SK-N-SH (cell line): ENCODE data around the gene TRIM8. TPM values are rescaled to one million over a fixed set of nuclear protein-coding genes. Genes with fewer than 3 reads are reported as not detected.
A peak's percentile ranks its signal among the peaks of the same experiment; 100 is the strongest.

Experiments
- CTCF ChIA-PET: fragments of 300-600, 350-600 bp; formaldehyde crosslinking; extraction: SDS; loops from one replicate; lab custom pipeline; 2021; lab: Yijun Ruan, JAX
- POLR2A ChIA-PET: fragments of 350-600 bp; sonication (Branson Sonifier 250); formaldehyde crosslinking; extraction: SDS; loops from one replicate; lab custom pipeline; 2020; ENCODE audit warnings: antibody characterized with exemption, inconsistent platforms; lab: Yijun Ruan, JAX
- DNase-seq: peaks from one replicate; pipeline ENCODE4 v3.0.0; 2012
- H2AFZ ChIP-seq: fragments of 200-600 bp; sonication (generic); 2 replicates; pipeline ENCODE4 v1.8.1; 2016; ENCODE audit warnings: antibody characterized with exemption, mild to moderate bottlenecking, low read depth
- H3F3A ChIP-seq: fragments of 200-600 bp; sonication (generic); replicated peaks from 2 replicates; pipeline ENCODE3; 2016; ENCODE audit warnings: antibody characterized with exemption, mild to moderate bottlenecking; ENCODE audit not compliant: insufficient read depth
- H3K27ac ChIP-seq, 2 experiments: fragments of 200-500 bp in 1 of 2; fragments of 200-600 bp in 1 of 2; sonication (Bioruptor generic) in 1 of 2; sonication (generic), shearing (Covaris generic) in 1 of 2; 2 replicates each; pipeline versions ENCODE4 v1.5.1 to v1.6.1; 2014 to 2016; ENCODE audit warnings: low read depth in 2 of 2, inconsistent platforms in 1 of 2, low read length in 1 of 2, mild to moderate bottlenecking in 1 of 2, mixed read lengths in 1 of 2
- H3K27me3 ChIP-seq: fragments of 200-600 bp; sonication (generic), shearing (Covaris generic); 2 replicates; pipeline ENCODE4 v1.6.1; 2016; ENCODE audit warnings: mixed run types; ENCODE audit not compliant: insufficient read depth
- H3K36me3 ChIP-seq, 2 experiments: fragments of 200-500 bp in 1 of 2; fragments of 200-600 bp in 1 of 2; sonication (Bioruptor generic) in 1 of 2; sonication (generic) in 1 of 2; replicated peaks in 1 of 2; 2 replicates each; pipeline versions ENCODE3 to v1.5.1; 2014 to 2016; ENCODE audit warnings: low read length in 1 of 2, mild to moderate bottlenecking in 1 of 2; ENCODE audit not compliant: insufficient read depth in 2 of 2, control insufficient read depth in 1 of 2
- H3K4me1 ChIP-seq, 2 experiments: fragments of 200-500 bp in 1 of 2; fragments of 200-600 bp in 1 of 2; sonication (Bioruptor generic) in 1 of 2; sonication (generic), shearing (Covaris generic) in 1 of 2; 2 replicates each; pipeline versions ENCODE4 v1.5.1 to v1.6.1; 2014 to 2016; ENCODE audit warnings: low read depth in 1 of 2, low read length in 1 of 2, mixed run types in 1 of 2; ENCODE audit not compliant: insufficient read depth in 2 of 2, control insufficient read depth in 1 of 2
- H3K4me2 ChIP-seq: fragments of 200-600 bp; sonication (generic), shearing (Covaris generic); 2 replicates; pipeline ENCODE4 v1.6.1; 2017; ENCODE audit warnings: mixed run types
- H3K4me3 ChIP-seq, 2 experiments: fragments of 200-500 bp in 1 of 2; fragments of 200-600 bp in 1 of 2; sonication (Bioruptor generic) in 1 of 2; sonication (generic), shearing (Covaris generic) in 1 of 2; 2 replicates each; pipeline versions ENCODE4 v1.5.1 to v1.8.1; 2014 to 2016; ENCODE audit warnings: low read depth in 2 of 2, inconsistent platforms in 1 of 2, low read length in 1 of 2, mild to moderate bottlenecking in 1 of 2, mixed read lengths in 1 of 2, moderate library complexity in 1 of 2
- H3K79me2 ChIP-seq: fragments of 200-600 bp; sonication (generic); 2 replicates; pipeline ENCODE4 v1.8.1; 2017; ENCODE audit warnings: mild to moderate bottlenecking; ENCODE audit not compliant: insufficient read depth
- H3K9ac ChIP-seq: fragments of 200-600 bp; sonication (generic); 2 replicates; pipeline ENCODE4 v1.6.1; 2017; ENCODE audit warnings: mixed run types
- H3K9me2 ChIP-seq: fragments of 200-600 bp; sonication (generic); 2 replicates; pipeline ENCODE4 v1.6.1; 2017; ENCODE audit warnings: mixed run types
- H3K9me3 ChIP-seq: fragments of 200-600 bp; sonication (generic); 2 replicates; pipeline ENCODE4 v1.6.1; 2017; ENCODE audit warnings: mixed run types, mild to moderate bottlenecking, moderate library complexity
- H4K20me1 ChIP-seq: fragments of 200-600 bp; sonication (generic); 2 replicates; pipeline ENCODE4 v1.6.1; 2017; ENCODE audit warnings: mild to moderate bottlenecking, mixed run types; ENCODE audit not compliant: insufficient read depth
- CHD2 ChIP-seq: fragments of 150-350 bp; IDR thresholded peaks from 2 replicates; pipeline ENCODE4 v1.6.1; 2018; ENCODE audit warnings: low read length; ENCODE audit not compliant: partially characterized antibody
- CTCF ChIP-seq: fragments of 200-600 bp; sonication (generic); IDR thresholded peaks from 2 replicates; pipeline ENCODE4 v1.6.1; 2017; ENCODE audit warnings: antibody characterized with exemption, mild to moderate bottlenecking, moderate library complexity
- ELF1 ChIP-seq: IDR thresholded peaks from 2 replicates; pipeline ENCODE4 v1.4.0; 2012
- FOXM1 ChIP-seq: IDR thresholded peaks from 2 replicates; pipeline ENCODE4 v1.4.0; 2012; ENCODE audit warnings: low read depth, mild to moderate bottlenecking
- GABPA ChIP-seq: IDR thresholded peaks from 2 replicates; pipeline ENCODE4 v1.4.0; 2012; ENCODE audit warnings: low read depth, mild to moderate bottlenecking
- GATA2 ChIP-seq: sonication (generic); formaldehyde crosslinking; IDR thresholded peaks from 2 replicates; pipeline ENCODE4 v1.5.0; 2020; ENCODE audit warnings: mild to moderate bottlenecking, missing genetic modification reagents
- JUND ChIP-seq: IDR thresholded peaks from 2 replicates; pipeline ENCODE4 v1.4.0; 2012
- MAX ChIP-seq: IDR thresholded peaks from 2 replicates; pipeline ENCODE4 v1.4.0; 2012; ENCODE audit warnings: low read depth
- MEF2A ChIP-seq: IDR thresholded peaks from 2 replicates; pipeline ENCODE4 v1.4.0; 2012; ENCODE audit warnings: low read depth, borderline replicate concordance
- PBX3 ChIP-seq: IDR thresholded peaks from 2 replicates; pipeline ENCODE4; 2012
- POLR2AphosphoS5 ChIP-seq: IDR thresholded peaks from 2 replicates; pipeline ENCODE4 v1.6.1; 2012; ENCODE audit warnings: low read depth, low read length
- RAD21 ChIP-seq: IDR thresholded peaks from 2 replicates; pipeline ENCODE4 v1.6.1; 2012; ENCODE audit warnings: mild to moderate bottlenecking, low read length
- SIN3A ChIP-seq: IDR thresholded peaks from 2 replicates; pipeline ENCODE4 v1.6.1; 2012; ENCODE audit warnings: low read depth, mild to moderate bottlenecking, low read length, moderate library complexity, borderline replicate concordance
- TCF12 ChIP-seq: IDR thresholded peaks from 2 replicates; pipeline ENCODE4 v1.4.0; 2012
- USF1 ChIP-seq: IDR thresholded peaks from 2 replicates; pipeline ENCODE4 v1.4.0; 2012; ENCODE audit warnings: low read depth, borderline replicate concordance
- YY1 ChIP-seq: IDR thresholded peaks from 2 replicates; pipeline ENCODE4 v1.4.0; 2012; ENCODE audit warnings: low read depth, mild to moderate bottlenecking
- WGBS: methylation state at CpG from one replicate; pipeline ENCODE4 v1.1.6; 2017; ENCODE audit warnings: low lambda C conversion rate; 5-methylcytosine and 5-hydroxymethylcytosine counted together
- polyA plus RNA-seq, 3 experiments: library from polyadenylated mRNA; depleted of rRNA; stranded (reverse); fragments of >200 nt; gene quantifications; 2 replicates each; pipeline ENCODE4 v1.2.3, GENCODE V29; 2012
- TF ChIP-seq, protein P1 (sequence below): fragments of 150-350 bp; IDR thresholded peaks from 2 replicates; pipeline ENCODE4 v1.6.1; 2017; ENCODE audit warnings: antibody characterized with exemption, low read length, low read depth, borderline replicate concordance
- TF ChIP-seq, protein P2 (sequence below): IDR thresholded peaks from 2 replicates; pipeline ENCODE4 v1.4.0; 2012; ENCODE audit warnings: low read depth, borderline replicate concordance
- TF ChIP-seq, protein P3 (sequence below): fragments of 150-350 bp; IDR thresholded peaks from 2 replicates; pipeline ENCODE4 v1.6.1; 2016; ENCODE audit warnings: mild to moderate bottlenecking, low read depth, low read length

TRIM8 gene
- polyA plus RNA-seq, 1 of the 3 experiments (the other 2 are of a cell fraction), result 108 TPM

- Histone ChIP-seq H3K9ac (no peak overlapping the region), H3K4me2 (0 out of 2 replicates have a peak overlapping the region, but pooled peaks have one; percentile 6), H3K9me2 (no peaks in the 10 kb centered on the region), H3F3A (peaks cover 30% of the 10 kb centered on the region), H3K4me1 (peaks cover 2 to 8% of the 10 kb centered on the region in 2 experiments; a peak in 3 of 4 replicates), H3K4me3 (no peak overlapping the region), H3K27me3 (no peaks in the 10 kb centered on the region), H3K9me3 (no peaks in the 10 kb centered on the region), H3K79me2 (peaks cover 25% of the 10 kb centered on the region), H4K20me1 (no peaks in the 10 kb centered on the region), H3K36me3 (peaks cover 22 to 25% of the 10 kb centered on the region in 2 experiments), H2AFZ (no peak overlapping the region), H3K27ac (no peak overlapping the region; a peak in 1 of 4 replicates)
- TF ChIP-seq SIN3A, result no peak
- no peak for TF ChIP-seq YY1
- TF ChIP-seq GATA2 (CRISPR knock-in tag), result no peak
- TF ChIP-seq JUND, result no peak
- TF ChIP-seq, protein P1, sequence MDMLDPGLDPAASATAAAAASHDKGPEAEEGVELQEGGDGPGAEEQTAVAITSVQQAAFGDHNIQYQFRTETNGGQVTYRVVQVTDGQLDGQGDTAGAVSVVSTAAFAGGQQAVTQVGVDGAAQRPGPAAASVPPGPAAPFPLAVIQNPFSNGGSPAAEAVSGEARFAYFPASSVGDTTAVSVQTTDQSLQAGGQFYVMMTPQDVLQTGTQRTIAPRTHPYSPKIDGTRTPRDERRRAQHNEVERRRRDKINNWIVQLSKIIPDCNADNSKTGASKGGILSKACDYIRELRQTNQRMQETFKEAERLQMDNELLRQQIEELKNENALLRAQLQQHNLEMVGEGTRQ, result no peak
- no peak for TF ChIP-seq POLR2AphosphoS5
- TF ChIP-seq USF1, result no peak
- TF ChIP-seq CTCF, result no peak
- TF ChIP-seq PBX3, result no peak
- TF ChIP-seq MAX, result no peak
- TF ChIP-seq, protein P2, sequence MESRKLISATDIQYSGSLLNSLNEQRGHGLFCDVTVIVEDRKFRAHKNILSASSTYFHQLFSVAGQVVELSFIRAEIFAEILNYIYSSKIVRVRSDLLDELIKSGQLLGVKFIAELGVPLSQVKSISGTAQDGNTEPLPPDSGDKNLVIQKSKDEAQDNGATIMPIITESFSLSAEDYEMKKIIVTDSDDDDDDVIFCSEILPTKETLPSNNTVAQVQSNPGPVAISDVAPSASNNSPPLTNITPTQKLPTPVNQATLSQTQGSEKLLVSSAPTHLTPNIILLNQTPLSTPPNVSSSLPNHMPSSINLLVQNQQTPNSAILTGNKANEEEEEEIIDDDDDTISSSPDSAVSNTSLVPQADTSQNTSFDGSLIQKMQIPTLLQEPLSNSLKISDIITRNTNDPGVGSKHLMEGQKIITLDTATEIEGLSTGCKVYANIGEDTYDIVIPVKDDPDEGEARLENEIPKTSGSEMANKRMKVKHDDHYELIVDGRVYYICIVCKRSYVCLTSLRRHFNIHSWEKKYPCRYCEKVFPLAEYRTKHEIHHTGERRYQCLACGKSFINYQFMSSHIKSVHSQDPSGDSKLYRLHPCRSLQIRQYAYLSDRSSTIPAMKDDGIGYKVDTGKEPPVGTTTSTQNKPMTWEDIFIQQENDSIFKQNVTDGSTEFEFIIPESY, result no peak
- no peak for TF ChIP-seq ELF1
- no peak for TF ChIP-seq TCF12
- TF ChIP-seq CHD2, result no peak
- TF ChIP-seq GABPA, result no peak
- TF ChIP-seq RAD21, result no peak
- TF ChIP-seq FOXM1, result no peak
- no peak for TF ChIP-seq MEF2A
- TF ChIP-seq, protein P3, sequence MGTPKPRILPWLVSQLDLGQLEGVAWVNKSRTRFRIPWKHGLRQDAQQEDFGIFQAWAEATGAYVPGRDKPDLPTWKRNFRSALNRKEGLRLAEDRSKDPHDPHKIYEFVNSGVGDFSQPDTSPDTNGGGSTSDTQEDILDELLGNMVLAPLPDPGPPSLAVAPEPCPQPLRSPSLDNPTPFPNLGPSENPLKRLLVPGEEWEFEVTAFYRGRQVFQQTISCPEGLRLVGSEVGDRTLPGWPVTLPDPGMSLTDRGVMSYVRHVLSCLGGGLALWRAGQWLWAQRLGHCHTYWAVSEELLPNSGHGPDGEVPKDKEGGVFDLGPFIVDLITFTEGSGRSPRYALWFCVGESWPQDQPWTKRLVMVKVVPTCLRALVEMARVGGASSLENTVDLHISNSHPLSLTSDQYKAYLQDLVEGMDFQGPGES, result no peak
- no peak for DNase-seq
- ChIA-PET POLR2A (no interaction called here), CTCF (no interaction called here)
- WGBS, result 79% methylated on average over 3 of the region's 3 CpGs
Observed at GRCh38 chr10:102701272-102701671, 57.0 kb downstream of the TRIM8 start.
